H1 (cell line): ENCODE results near the gene ST8SIA2. TPM values are rescaled to one million over a fixed set of nuclear protein-coding genes. Genes with fewer than 3 reads are reported as not detected.

ENCODE experiments used
- CTCF ChIA-PET: fragments of 300-600 bp; sonication (Branson Sonifier 250); formaldehyde crosslinking; loops from one replicate; lab custom pipeline; 2021; ENCODE audit not compliant: partially characterized antibody; lab: Charles Lee
- POLR2A ChIA-PET: fragments of 300-600 bp; sonication (Branson Sonifier 250); formaldehyde crosslinking; loops from one replicate; lab custom pipeline; 2021; ENCODE audit warnings: inconsistent platforms; ENCODE audit not compliant: partially characterized antibody; lab: Charles Lee
- DNase-seq, 2 experiments: peaks; one replicate each; pipeline versions ENCODE4 v3.0.0 to v3.0.0-alpha.2; 2010 to 2022; ENCODE audit warnings: low spot score in 2 of 2, low read depth in 1 of 2, mixed read lengths in 1 of 2
- FAIRE-seq: peaks from 2 replicates; lab custom pipeline; 2011; peaks lifted over from hg19 to GRCh38; lab: Jason Lieb, UNC
- H2AFZ ChIP-seq: 2 replicates; pipeline ENCODE4 v1.8.1; 2012; ENCODE audit warnings: low read length, inconsistent platforms
- H2AK5ac ChIP-seq: 2 replicates; pipeline ENCODE4 v1.6.1; 2013; ENCODE audit warnings: low read depth, low read length
- H2BK120ac ChIP-seq: replicated peaks from 2 replicates; pipeline ENCODE3; 2013; ENCODE audit warnings: low read depth, low read length, inconsistent platforms
- H2BK12ac ChIP-seq: 2 replicates; pipeline ENCODE4 v1.6.1; 2013; ENCODE audit warnings: low read depth, low read length
- H2BK15ac ChIP-seq: 2 replicates; pipeline ENCODE4 v1.6.1; 2013; ENCODE audit warnings: low read length
- H2BK20ac ChIP-seq: 2 replicates; pipeline ENCODE4 v1.6.1; 2013; ENCODE audit warnings: low read length
- H2BK5ac ChIP-seq: 2 replicates; pipeline ENCODE4 v1.6.1; 2013; ENCODE audit warnings: low read depth, low read length
- H3K14ac ChIP-seq: 2 replicates; pipeline ENCODE4 v1.6.1; 2013; ENCODE audit warnings: inconsistent platforms; ENCODE audit not compliant: insufficient read length
- H3K18ac ChIP-seq: 2 replicates; pipeline ENCODE4 v1.6.1; 2013; ENCODE audit warnings: low read length; ENCODE audit errors: extremely low read depth
- H3K23ac ChIP-seq: 2 replicates; pipeline ENCODE4 v1.6.1; 2013; ENCODE audit warnings: inconsistent platforms; ENCODE audit not compliant: insufficient read length
- H3K23me2 ChIP-seq: 2 replicates; pipeline ENCODE4 v1.6.1; 2013; ENCODE audit warnings: low read depth, low read length
- H3K27ac ChIP-seq: 2 replicates; pipeline ENCODE4 v1.6.1; 2011; ENCODE audit warnings: low read depth, low read length, inconsistent platforms
- H3K27me3 ChIP-seq, 4 experiments: replicated peaks in 1 of 4; 1 replicate in 1 of 4; 2 replicates in 3 of 4; pipeline versions ENCODE4 v1.6.1 to v1.8.1; 2011 to 2013; ENCODE audit warnings: low read length in 3 of 4, mild to moderate bottlenecking in 3 of 4, inconsistent platforms in 2 of 4, mixed read lengths in 2 of 4, moderate library complexity in 1 of 4; ENCODE audit not compliant: control insufficient read depth in 3 of 4, insufficient read depth in 3 of 4; ENCODE audit errors: extremely low read depth in 1 of 4
- H3K36me3 ChIP-seq, 4 experiments: 2 replicates each; pipeline versions ENCODE4 v1.6.1 to v1.8.1; 2011 to 2013; ENCODE audit warnings: mild to moderate bottlenecking in 4 of 4, low read length in 3 of 4, moderate library complexity in 2 of 4, control low read depth in 1 of 4, inconsistent platforms in 1 of 4; ENCODE audit not compliant: insufficient read depth in 4 of 4, control insufficient read depth in 2 of 4
- H3K4ac ChIP-seq: replicated peaks from 2 replicates; pipeline ENCODE3; 2013; ENCODE audit warnings: low read length, low read depth, mixed read lengths, inconsistent platforms; ENCODE audit not compliant: insufficient read length
- H3K4me1 ChIP-seq, 4 experiments: replicated peaks in 1 of 4; 1 replicate in 1 of 4; 2 replicates in 3 of 4; pipeline versions ENCODE4 v1.6.1 to v1.8.1; 2011 to 2013; ENCODE audit warnings: low read length in 3 of 4, inconsistent platforms in 2 of 4, mixed read lengths in 1 of 4; ENCODE audit not compliant: insufficient read depth in 4 of 4, control insufficient read depth in 3 of 4
- H3K4me2 ChIP-seq, 2 experiments: 2 replicates each; pipeline versions ENCODE4 v1.6.1 to v1.8.1; 2011 to 2013; ENCODE audit warnings: low read depth in 2 of 2, low read length in 2 of 2, control low read depth in 1 of 2, inconsistent platforms in 1 of 2, mild to moderate bottlenecking in 1 of 2; ENCODE audit not compliant: insufficient read depth in 1 of 2
- H3K4me3 ChIP-seq, 4 experiments: fragments of 200-600, 300-600 bp in 1 of 4; sonication (generic), shearing (Covaris generic), sonication (Bioruptor Twin) in 1 of 4; 2 replicates each; pipeline versions ENCODE4 v1.5.1 to v1.8.1; 2011 to 2016; ENCODE audit warnings: low read length in 4 of 4, low read depth in 3 of 4, control low read depth in 2 of 4, inconsistent platforms in 2 of 4, mild to moderate bottlenecking in 2 of 4, mixed read lengths in 1 of 4, moderate library complexity in 1 of 4; ENCODE audit not compliant: insufficient read depth in 2 of 4; ENCODE audit errors: extremely low read depth in 1 of 4
- H3K56ac ChIP-seq: replicated peaks from 2 replicates; pipeline ENCODE3; 2013; ENCODE audit warnings: low read depth, mild to moderate bottlenecking, mixed read lengths, low read length, inconsistent platforms; ENCODE audit not compliant: insufficient read length
- H3K79me1 ChIP-seq: 2 replicates; pipeline ENCODE4 v1.6.1; 2013; ENCODE audit warnings: low read depth, low read length, control low read depth
- H3K79me2 ChIP-seq, 2 experiments: 2 replicates each; pipeline versions ENCODE4 v1.6.1 to v1.8.1; 2012 to 2013; ENCODE audit warnings: low read length in 2 of 2, mild to moderate bottlenecking in 2 of 2, inconsistent platforms in 1 of 2; ENCODE audit not compliant: insufficient read depth in 2 of 2, control insufficient read depth in 1 of 2
- H3K9ac ChIP-seq, 4 experiments: replicated peaks in 1 of 4; 1 replicate in 1 of 4; 2 replicates in 3 of 4; pipeline versions ENCODE4 v1.6.1 to v1.8.1; 2011 to 2013; ENCODE audit warnings: low read depth in 3 of 4, low read length in 3 of 4, control low read depth in 2 of 4, mild to moderate bottlenecking in 2 of 4, moderate library complexity in 2 of 4, inconsistent platforms in 1 of 4; ENCODE audit errors: extremely low read depth in 1 of 4
- H3K9me3 ChIP-seq, 2 experiments: 2 replicates each; pipeline versions ENCODE4 v1.6.1 to v1.8.1; 2012 to 2013; ENCODE audit warnings: mild to moderate bottlenecking in 2 of 2, moderate library complexity in 2 of 2, control low read depth in 1 of 2, inconsistent platforms in 1 of 2, low read depth in 1 of 2, low read length in 1 of 2, mixed read lengths in 1 of 2; ENCODE audit not compliant: insufficient read depth in 2 of 2
- H4K20me1 ChIP-seq, 2 experiments: replicated peaks in 1 of 2; 2 replicates each; pipeline versions ENCODE3 to v1.8.1; 2011 to 2013; ENCODE audit warnings: inconsistent platforms in 2 of 2, low read length in 2 of 2, mild to moderate bottlenecking in 1 of 2; ENCODE audit not compliant: insufficient read depth in 2 of 2, control insufficient read depth in 1 of 2
- H4K5ac ChIP-seq: 2 replicates; pipeline ENCODE4 v1.6.1; 2013; ENCODE audit warnings: low read length, low read depth, mixed read lengths, inconsistent platforms; ENCODE audit not compliant: insufficient read length
- H4K8ac ChIP-seq: 2 replicates; pipeline ENCODE4 v1.8.0; 2013; ENCODE audit warnings: mild to moderate bottlenecking, moderate library complexity, low read length, inconsistent platforms; ENCODE audit not compliant: insufficient read depth; ENCODE audit errors: extremely low read depth
- H4K91ac ChIP-seq: replicated peaks from 2 replicates; pipeline ENCODE3; 2013; ENCODE audit warnings: low read length, mixed read lengths, inconsistent platforms; ENCODE audit not compliant: insufficient read length
- BACH1 ChIP-seq: IDR thresholded peaks from 2 replicates; pipeline ENCODE4 v1.6.1; 2012; ENCODE audit warnings: low read length, improper control_type of control experiment
- CHD1 ChIP-seq: IDR thresholded peaks from 2 replicates; pipeline ENCODE4 v1.6.1; 2012; ENCODE audit warnings: low read depth, low read length, improper control_type of control experiment
- EZH2 ChIP-seq: fragments of 200-600 bp; sonication (generic); IDR thresholded peaks from 2 replicates; pipeline ENCODE4 v1.7.1; 2012; ENCODE audit warnings: low read depth, mild to moderate bottlenecking, moderate library complexity, low read length, inconsistent platforms; ENCODE audit not compliant: severe bottlenecking
- HDAC2 ChIP-seq, 2 experiments: fragments of 300-600 bp in 1 of 2; sonication (generic) in 1 of 2; IDR thresholded peaks; 2 replicates each; pipeline ENCODE4 v1.6.1; 2011 to 2012; ENCODE audit warnings: low read depth in 2 of 2, low read length in 2 of 2, mild to moderate bottlenecking in 2 of 2, moderate library complexity in 2 of 2, borderline replicate concordance in 1 of 2, inconsistent platforms in 1 of 2
- POLR2A ChIP-seq, 2 experiments: IDR thresholded peaks; 1 replicate in 1 of 2; 2 replicates in 1 of 2; pipeline ENCODE4 v1.6.1; 2011; ENCODE audit warnings: low read depth in 2 of 2, low read length in 2 of 2, mild to moderate bottlenecking in 2 of 2; ENCODE audit errors: control extremely low read depth in 1 of 2
- TAF1 ChIP-seq: IDR thresholded peaks from 2 replicates; pipeline ENCODE4 v1.6.1; 2011; ENCODE audit warnings: mild to moderate bottlenecking, low read depth, low read length
- TCF12 ChIP-seq: IDR thresholded peaks from 2 replicates; pipeline ENCODE4 v1.6.1; 2011; ENCODE audit warnings: low read depth, mild to moderate bottlenecking, low read length
- WGBS, 2 experiments: shearing (Covaris generic) in 1 of 2; methylation state at CpG; one replicate each; pipeline versions ENCODE4 v1.1.6 to v1.1.7; 2013 to 2015; ENCODE audit warnings: low lambda C conversion rate in 2 of 2, mixed read lengths in 2 of 2, inconsistent platforms in 1 of 2, low coverage in 1 of 2, missing lambda C conversion rate in 1 of 2; ENCODE audit not compliant: insufficient replicate concordance in 2 of 2, insufficient coverage in 1 of 2, insufficient read length in 1 of 2; ENCODE audit errors: extremely low coverage in 1 of 2, missing lambda C conversion rate in 1 of 2; 5-methylcytosine and 5-hydroxymethylcytosine counted together
- polyA plus RNA-seq, 7 experiments: library from polyadenylated mRNA; depleted of rRNA in 3 of 7; stranded (reverse) in 5 of 7; unstranded in 2 of 7; fragments of >200 nt in 5 of 7; fragments of 200-250 nt in 2 of 7; gene quantifications; 1 replicate in 5 of 7; 2 replicates in 1 of 7; 4 replicates in 1 of 7; pipeline versions ENCODE4 v1.2.1 to v1.2.3, GENCODE V29; 2011 to 2013; ENCODE audit warnings: missing spikeins in 2 of 7, mixed read lengths in 2 of 7
- total RNA-seq: library from RNA; stranded (reverse); fragmentation: NEBNext Ultra II Directional; extraction: Animal tissue kit (Norgen Biotek cat#: 25700); gene quantifications from 2 replicates; pipeline ENCODE4 v1.2.1, GENCODE V29; 2021
- TF ChIP-seq, protein P1 (sequence below), 3 experiments: IDR thresholded peaks; 1 replicate in 2 of 3; 2 replicates in 1 of 3; pipeline versions ENCODE4 v1.5.1 to v1.6.1; 2011; ENCODE audit warnings: low read length in 3 of 3, mild to moderate bottlenecking in 3 of 3, inconsistent platforms in 2 of 3, low read depth in 1 of 3, moderate library complexity in 1 of 3; ENCODE audit not compliant: insufficient read depth in 1 of 3; ENCODE audit errors: control extremely low read depth in 1 of 3
- TF ChIP-seq, protein P2 (sequence below): IDR thresholded peaks from 2 replicates; pipeline ENCODE4 v1.6.1; 2011; ENCODE audit warnings: low read depth, mild to moderate bottlenecking, low read length; ENCODE audit not compliant: insufficient read depth

Gene ST8SIA2
- total and polyA plus RNA-seq, 2 of the 8 experiments (the other 6 are each of a cell fraction or from before 2014, with no cell fraction given), result 3.0 to 4.5 TPM

DNA sequence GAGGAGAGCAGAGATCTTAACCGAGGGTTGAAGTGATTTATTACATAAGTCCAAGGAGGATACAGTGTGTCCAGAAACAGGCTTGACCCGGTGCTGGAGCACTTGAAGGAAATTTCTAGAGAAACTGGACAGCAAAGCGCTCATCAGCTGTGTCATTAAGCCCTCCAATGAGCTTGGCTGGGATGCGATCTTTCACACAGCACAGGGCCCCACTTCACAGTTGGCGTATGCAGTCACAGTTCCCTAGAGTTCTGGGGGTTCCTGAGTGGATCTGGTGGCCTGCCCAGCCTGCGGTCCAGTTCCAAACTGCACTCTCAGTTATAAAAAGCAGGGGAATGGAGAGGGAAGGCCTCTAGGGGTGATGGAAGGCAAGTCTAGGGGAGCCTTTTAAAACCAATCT lies 13.6 kb downstream of the ST8SIA2 start:
- Histone ChIP-seq H4K20me1 (no peaks in the 10 kb centered on the region), H3K4me2 (no peak overlapping the region), H2AFZ (no peak overlapping the region), H2AK5ac (no peak overlapping the region), H3K9me3 (no peaks in the 10 kb centered on the region), H3K23me2 (no peaks in the 10 kb centered on the region), H4K91ac (no peak overlapping the region), H3K4ac (no peak overlapping the region), H2BK5ac (no peak overlapping the region), H2BK120ac (no peak overlapping the region), H3K9ac (no peak overlapping the region), H3K56ac (no peak overlapping the region), H3K14ac (no peak overlapping the region), H3K23ac (no peak overlapping the region), H3K79me1 (no peaks in the 10 kb centered on the region), H3K27me3 (peaks cover 0 to 2% (median 0%) of the 10 kb centered on the region in 4 experiments; a peak in 1 of 7 replicates), H3K27ac (no peak overlapping the region), H3K79me2 (no peaks in the 10 kb centered on the region), H2BK12ac (no peak overlapping the region), H2BK15ac (no peak overlapping the region), H4K5ac (no peak overlapping the region), H3K36me3 (no peaks in the 10 kb centered on the region), H2BK20ac (no peak overlapping the region), H3K4me3 (no peak overlapping the region), H3K18ac (no peak overlapping the region), H4K8ac (no peak overlapping the region)
- DNase-seq (no peak), FAIRE-seq (no peak)
- ChIA-PET POLR2A (interaction anchor here (2.0 kb wide), 1 partner anchor 13 kb away, joined by 5 read pairs; the partner anchor contains the start of gene ST8SIA2), CTCF (interaction anchor here (0.6 to 1.0 kb wide), 4 partner anchors 9 to 307 kb away, joined by 3 to 4 read pairs (median 3); no protein-coding TSS in a partner anchor)
- WGBS, 2 experiments, result 86% methylated on average over 6 of the region's 6 CpGs; no CpG with 5 or more reads in 1 of the 2 experiments
- TF ChIP-seq TCF12, result no peak
- no peak for TF ChIP-seq TAF1
- no peak for TF ChIP-seq POLR2A (IDR thresholded peaks at IDR 0.05; ENCODE audit: control extremely low read depth in 1 of 2, low read depth in 2 of 2, low read length in 2 of 2)
- TF ChIP-seq, protein P1, sequence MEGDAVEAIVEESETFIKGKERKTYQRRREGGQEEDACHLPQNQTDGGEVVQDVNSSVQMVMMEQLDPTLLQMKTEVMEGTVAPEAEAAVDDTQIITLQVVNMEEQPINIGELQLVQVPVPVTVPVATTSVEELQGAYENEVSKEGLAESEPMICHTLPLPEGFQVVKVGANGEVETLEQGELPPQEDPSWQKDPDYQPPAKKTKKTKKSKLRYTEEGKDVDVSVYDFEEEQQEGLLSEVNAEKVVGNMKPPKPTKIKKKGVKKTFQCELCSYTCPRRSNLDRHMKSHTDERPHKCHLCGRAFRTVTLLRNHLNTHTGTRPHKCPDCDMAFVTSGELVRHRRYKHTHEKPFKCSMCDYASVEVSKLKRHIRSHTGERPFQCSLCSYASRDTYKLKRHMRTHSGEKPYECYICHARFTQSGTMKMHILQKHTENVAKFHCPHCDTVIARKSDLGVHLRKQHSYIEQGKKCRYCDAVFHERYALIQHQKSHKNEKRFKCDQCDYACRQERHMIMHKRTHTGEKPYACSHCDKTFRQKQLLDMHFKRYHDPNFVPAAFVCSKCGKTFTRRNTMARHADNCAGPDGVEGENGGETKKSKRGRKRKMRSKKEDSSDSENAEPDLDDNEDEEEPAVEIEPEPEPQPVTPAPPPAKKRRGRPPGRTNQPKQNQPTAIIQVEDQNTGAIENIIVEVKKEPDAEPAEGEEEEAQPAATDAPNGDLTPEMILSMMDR (IDR thresholded peaks at IDR 0.05; ENCODE audit: control extremely low read depth in 1 of 3, insufficient read depth in 1 of 3, low read depth in 1 of 3, low read length in 3 of 3), result no peak
- TF ChIP-seq, protein P2, sequence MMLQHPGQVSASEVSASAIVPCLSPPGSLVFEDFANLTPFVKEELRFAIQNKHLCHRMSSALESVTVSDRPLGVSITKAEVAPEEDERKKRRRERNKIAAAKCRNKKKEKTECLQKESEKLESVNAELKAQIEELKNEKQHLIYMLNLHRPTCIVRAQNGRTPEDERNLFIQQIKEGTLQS, result no peak
- TF ChIP-seq BACH1, result no peak
- TF ChIP-seq CHD1, result no peak
- no peak for TF ChIP-seq EZH2
- no peak for TF ChIP-seq HDAC2 (IDR thresholded peaks at IDR 0.05; ENCODE audit: borderline replicate concordance in 1 of 2, low read depth in 2 of 2, low read length in 2 of 2)
- TF ChIP-seq, all 59 proteins: peak for 0
- no peaks in the 10 kb centered on the region for H3K4me1 ChIP-seq
